Gastrocnemius medialis (tissue), 4 donors: Measurements from ENCODE around the gene PRICKLE2.

Source experiments
- CTCF ChIP-seq, 5 experiments: fragments of 450-650 bp in 3 of 5; fragments of 200-600 bp in 2 of 5; sonication (generic) in 2 of 5; IDR thresholded peaks in 4 of 5; conservative IDR thresholded peaks in 1 of 5; 1 replicate in 4 of 5; 2 replicates in 1 of 5; pipeline ENCODE4 v1.5.1; 2016 to 2019; ENCODE audit warnings: antibody characterized with exemption in 5 of 5, mild to moderate bottlenecking in 3 of 5, moderate library complexity in 3 of 5
- POLR2A ChIP-seq, 2 donors: fragments of 450-650 bp; IDR thresholded peaks; one replicate each; pipeline ENCODE4 v1.6.1; 2017; ENCODE audit warnings: antibody characterized with exemption in 2 of 2, mild to moderate bottlenecking in 2 of 2, moderate library complexity in 2 of 2

DNA sequence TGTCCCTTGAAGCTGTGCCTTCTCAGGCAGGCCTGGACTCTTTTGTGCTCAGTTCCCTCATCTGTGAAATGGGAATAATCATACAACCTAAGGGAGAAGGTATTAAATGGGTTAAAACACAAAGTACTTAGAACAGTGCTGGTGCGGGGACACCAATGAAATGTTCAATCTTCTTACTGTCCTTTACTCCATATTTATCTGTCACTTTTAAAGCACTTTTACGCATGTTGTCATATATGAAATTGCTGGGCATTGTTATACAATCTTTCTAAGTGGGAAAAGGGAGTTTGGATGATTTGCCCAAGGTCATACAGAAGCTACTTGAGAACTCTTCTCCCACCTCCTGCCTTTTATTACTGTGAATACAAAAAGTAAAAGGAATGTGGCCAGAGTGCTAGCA, 114.2 kb downstream of the PRICKLE2 start:
- no peak for TF ChIP-seq CTCF (IDR thresholded peaks at IDR 0.05 in 4 of 5, conservative IDR thresholded peaks at IDR 0.05 in 1 of 5)
- TF ChIP-seq POLR2A (IDR thresholded peaks at IDR 0.05), result no peak
